HepG2 (cell line): ENCODE results near the gene PLK3. TPM values are rescaled to one million over a fixed set of nuclear protein-coding genes. Genes with fewer than 3 reads are reported as not detected.

Experiments
- ATAC-seq: fragments of 200-7000 bp; cut with Tn5 transposase; 3 replicates; pipeline ENCODE4 v1.9.1; 2020; ENCODE audit warnings: mild to moderate bottlenecking, moderate library complexity
- BruUV-seq: library from RNA; stranded (reverse); fragments of 400-500 nt; replicated peaks from 2 replicates; lab custom pipeline; 2021; lab: Mats Ljungman, UMichigan
- CTCF ChIA-PET: fragments of 300-600 bp; formaldehyde crosslinking; extraction: SDS; loops from one replicate; lab custom pipeline; 2021; ENCODE audit warnings: low total read pairs, inconsistent platforms, low intra/inter-chr PET ratio; lab: Yijun Ruan, JAX
- POLR2A ChIA-PET: fragments of 350-600 bp; sonication (Branson Sonifier 250); formaldehyde crosslinking; loops from one replicate; lab custom pipeline; 2020; ENCODE audit warnings: antibody characterized with exemption, inconsistent platforms; lab: Yijun Ruan, JAX
- DNase-seq: peaks from one replicate; pipeline ENCODE4 v3.0.0-alpha.2; 2015; ENCODE audit warnings: low spot score
- FAIRE-seq: peaks from 3 replicates; lab custom pipeline; 2011; peaks lifted over from hg19 to GRCh38; lab: Jason Lieb, UNC
- H2AFZ ChIP-seq: one replicate; pipeline ENCODE4 v1.6.1; 2011; ENCODE audit warnings: low read length, inconsistent platforms
- H3K27ac ChIP-seq: fragments of 300-600 bp; 3 replicates; pipeline ENCODE4 v1.8.0; 2011; ENCODE audit warnings: mixed run types, mild to moderate bottlenecking, mixed read lengths, low read length, inconsistent platforms; ENCODE audit not compliant: insufficient read depth; ENCODE audit errors: extremely low read length
- H3K27me3 ChIP-seq, 2 experiments: fragments of 200-600 bp in 1 of 2; 2 replicates in 1 of 2; 3 replicates in 1 of 2; pipeline versions ENCODE4 v1.6.0 to v1.8.0; 2011; ENCODE audit warnings: low read length in 2 of 2, mild to moderate bottlenecking in 2 of 2, moderate library complexity in 2 of 2, inconsistent platforms in 1 of 2; ENCODE audit not compliant: insufficient read depth in 2 of 2, control insufficient read depth in 1 of 2
- H3K36me3 ChIP-seq, 2 experiments: fragments of 200-600 bp in 1 of 2; replicated peaks in 1 of 2; 2 replicates in 1 of 2; 3 replicates in 1 of 2; pipeline versions ENCODE4 v1.5.1 to v1.8.0; 2011; ENCODE audit warnings: low read length in 2 of 2, inconsistent platforms in 1 of 2; ENCODE audit not compliant: insufficient read depth in 2 of 2, control insufficient read depth in 1 of 2
- H3K4me1 ChIP-seq: 2 replicates; pipeline ENCODE4 v1.5.1; 2012; ENCODE audit warnings: low read length, inconsistent platforms; ENCODE audit not compliant: insufficient read depth
- H3K4me2 ChIP-seq: 2 replicates; pipeline ENCODE4 v1.6.0; 2011; ENCODE audit warnings: low read depth, low read length, inconsistent platforms
- H3K4me3 ChIP-seq, 3 experiments: fragments of 200-600 bp in 1 of 3; sonication (generic), shearing (Covaris generic) in 1 of 3; replicated peaks in 1 of 3; 2 replicates each; pipeline ENCODE4 v1.5.1; 2011 to 2016; ENCODE audit warnings: low read length in 3 of 3, inconsistent platforms in 2 of 3, low read depth in 2 of 3, mild to moderate bottlenecking in 2 of 3, control low read depth in 1 of 3, mixed read lengths in 1 of 3; ENCODE audit not compliant: insufficient read depth in 1 of 3
- H3K79me2 ChIP-seq: one replicate; pipeline ENCODE4 v1.6.1; 2011; ENCODE audit warnings: low read length, inconsistent platforms; ENCODE audit not compliant: insufficient read depth
- H3K9ac ChIP-seq: 2 replicates; pipeline ENCODE4 v1.6.0; 2011; ENCODE audit warnings: mild to moderate bottlenecking, low read depth, low read length, inconsistent platforms; ENCODE audit not compliant: insufficient read depth
- H3K9me3 ChIP-seq: 2 replicates; pipeline ENCODE4 v1.5.1; 2012; ENCODE audit warnings: mild to moderate bottlenecking, low read length
- H4K20me1 ChIP-seq: 2 replicates; pipeline ENCODE4 v1.6.0; 2011; ENCODE audit warnings: inconsistent platforms, mild to moderate bottlenecking, low read length, moderate library complexity; ENCODE audit not compliant: insufficient read depth
- CBFB ChIP-seq: sonication (generic); formaldehyde crosslinking; IDR thresholded peaks from 2 replicates; pipeline ENCODE4 v1.4.0; 2020; ENCODE audit warnings: missing genetic modification reagents
- KDM5A ChIP-seq: fragments of 200-600 bp; sonication (generic); IDR thresholded peaks from 2 replicates; pipeline ENCODE4 v1.7.0; 2018; ENCODE audit warnings: antibody characterized with exemption, mild to moderate bottlenecking, low read length, borderline replicate concordance
- MED1 ChIP-seq: sonication (generic); formaldehyde crosslinking; IDR thresholded peaks from 2 replicates; pipeline ENCODE4 v1.4.0; 2020; ENCODE audit warnings: missing genetic modification reagents
- MXD4 ChIP-seq: IDR thresholded peaks from 2 replicates; pipeline ENCODE4 v1.6.1; 2016; ENCODE audit warnings: mild to moderate bottlenecking, missing biosample characterization, missing genetic modification reagents
- NCOA1 ChIP-seq: sonication (generic); formaldehyde crosslinking; IDR thresholded peaks from 2 replicates; pipeline ENCODE4 v1.9.0; 2021; ENCODE audit warnings: missing genetic modification reagents
- PAF1 ChIP-seq: IDR thresholded peaks from 2 replicates; pipeline ENCODE4 v1.6.1; 2016; ENCODE audit warnings: missing genetic modification reagents, missing compliant biosample characterization
- RELA ChIP-seq: sonication (generic); formaldehyde crosslinking; IDR thresholded peaks from 2 replicates; pipeline ENCODE4 v1.4.0; 2020; ENCODE audit warnings: missing genetic modification reagents
- SMAD1 ChIP-seq: sonication (generic); formaldehyde crosslinking; IDR thresholded peaks from 2 replicates; pipeline ENCODE4 v1.4.0; 2020; ENCODE audit warnings: missing genetic modification reagents, low read depth, mild to moderate bottlenecking, borderline replicate concordance
- SP1 ChIP-seq, 2 experiments: fragments of 450-650 bp in 1 of 2; sonication (generic) in 1 of 2; formaldehyde crosslinking in 1 of 2; IDR thresholded peaks; 2 replicates each; pipeline versions ENCODE4 v1.4.0 to v1.6.1; 2016 to 2020; ENCODE audit warnings: missing genetic modification reagents in 1 of 2
- THAP7 ChIP-seq: sonication (generic); formaldehyde crosslinking; IDR thresholded peaks from 2 replicates; pipeline ENCODE4 v1.8.1; 2023; ENCODE audit warnings: mild to moderate bottlenecking, missing genetic modification reagents
- ZNF337 ChIP-seq: sonication (generic); formaldehyde crosslinking; IDR thresholded peaks from 2 replicates; pipeline ENCODE4 v1.5.1; 2020; ENCODE audit warnings: missing genetic modification reagents, low read depth, mild to moderate bottlenecking, borderline replicate concordance
- ZNF34 ChIP-seq: sonication (generic); formaldehyde crosslinking; IDR thresholded peaks from 2 replicates; pipeline ENCODE4 v1.4.0; 2020; ENCODE audit warnings: mild to moderate bottlenecking, missing genetic modification reagents, borderline replicate concordance
- ZNF530 ChIP-seq: sonication (generic); formaldehyde crosslinking; IDR thresholded peaks from 2 replicates; pipeline ENCODE4 v1.5.0; 2020; ENCODE audit warnings: low read depth, mild to moderate bottlenecking, missing genetic modification reagents
- ZNF550 ChIP-seq: sonication (generic); formaldehyde crosslinking; IDR thresholded peaks from 2 replicates; pipeline ENCODE4 v1.4.0; 2020; ENCODE audit warnings: mild to moderate bottlenecking, missing genetic modification reagents, borderline replicate concordance
- ZNF598 ChIP-seq: sonication (generic); formaldehyde crosslinking; IDR thresholded peaks from 2 replicates; pipeline ENCODE4 v1.5.1; 2020; ENCODE audit warnings: mild to moderate bottlenecking, missing genetic modification reagents, borderline replicate concordance
- ZNF773 ChIP-seq: sonication (generic); formaldehyde crosslinking; IDR thresholded peaks from 2 replicates; pipeline ENCODE4 v1.4.0; 2020; ENCODE audit warnings: missing genetic modification reagents, borderline replicate concordance
- ZNF776 ChIP-seq: sonication (generic); formaldehyde crosslinking; IDR thresholded peaks from 2 replicates; pipeline ENCODE4 v1.4.0; 2020; ENCODE audit warnings: mild to moderate bottlenecking, missing genetic modification reagents
- ZNF782 ChIP-seq: sonication (generic); formaldehyde crosslinking; IDR thresholded peaks from 2 replicates; pipeline ENCODE4 v1.4.0; 2020; ENCODE audit warnings: missing genetic modification reagents, mild to moderate bottlenecking, borderline replicate concordance
- ZNF790 ChIP-seq: sonication (generic); formaldehyde crosslinking; IDR thresholded peaks from 2 replicates; pipeline ENCODE4 v1.8.0; 2022; ENCODE audit warnings: missing genetic modification reagents, mild to moderate bottlenecking, borderline replicate concordance
- ZNF83 ChIP-seq: sonication (generic); formaldehyde crosslinking; IDR thresholded peaks from 2 replicates; pipeline ENCODE4 v1.4.0; 2020; ENCODE audit warnings: missing genetic modification reagents, mild to moderate bottlenecking, borderline replicate concordance
- ZSCAN25 ChIP-seq: sonication (generic); formaldehyde crosslinking; IDR thresholded peaks from 2 replicates; pipeline ENCODE4 v1.8.0; 2022; ENCODE audit warnings: mild to moderate bottlenecking, missing genetic modification reagents
- WGBS: methylation state at CpG from one replicate; pipeline ENCODE4 v1.1.6; 2017; ENCODE audit warnings: low lambda C conversion rate; 5-methylcytosine and 5-hydroxymethylcytosine counted together
- in situ Hi-C: cut with HindIII; loops from 2 replicates; pipeline ENCODE4 v1.10.0; 2017; ENCODE audit warnings: low pct_unique_long_range_greater_than_20kb; ENCODE audit not compliant: extremely low pct_ligation_motif_present
- intact Hi-C: fragments of 100-400 bp; cut with micrococcal nuclease; formaldehyde crosslinking; loops from one replicate; pipeline ENCODE4 v1.10.0; 2022; ENCODE audit not compliant: unreplicated experiment
- polyA plus RNA-seq, 8 experiments: library from polyadenylated mRNA; depleted of rRNA in 3 of 8; stranded (reverse) in 7 of 8; unstranded in 1 of 8; fragments of >200 nt; fragmentation: Illumina TruSeq in 4 of 8; extraction: Trizol in 4 of 8; gene quantifications; 2 replicates each; pipeline versions ENCODE4 v1.2.1 to v1.2.3, GENCODE V29; 2011 to 2016; ENCODE audit warnings: low read depth in 4 of 8, missing spikeins in 1 of 8, mixed read lengths in 1 of 8; ENCODE audit not compliant: insufficient read depth in 1 of 8
- total RNA-seq, 5 experiments: library from RNA; depleted of rRNA; stranded (reverse); fragments of >200 nt; fragmentation: Illumina TruSeq; extraction: Trizol; gene quantifications; 2 replicates each; pipeline ENCODE4 v1.2.3, GENCODE V29; 2016; ENCODE audit warnings: low read depth in 1 of 5
- TF ChIP-seq, protein P1 (sequence below): sonication (generic); formaldehyde crosslinking; IDR thresholded peaks from 2 replicates; pipeline ENCODE4 v1.8.1; 2023; ENCODE audit warnings: missing genetic modification reagents, mild to moderate bottlenecking, borderline replicate concordance
- TF ChIP-seq, protein P2 (sequence below): sonication (generic); formaldehyde crosslinking; IDR thresholded peaks from 2 replicates; pipeline ENCODE4 v1.4.0; 2020; ENCODE audit warnings: mild to moderate bottlenecking, missing genetic modification reagents

The PLK3 gene
- total and polyA plus RNA-seq, 2 of the 13 experiments (the other 11 are each of a cell fraction or from before 2014, with no cell fraction given): 9.8 to 16.9 TPM

DNA sequence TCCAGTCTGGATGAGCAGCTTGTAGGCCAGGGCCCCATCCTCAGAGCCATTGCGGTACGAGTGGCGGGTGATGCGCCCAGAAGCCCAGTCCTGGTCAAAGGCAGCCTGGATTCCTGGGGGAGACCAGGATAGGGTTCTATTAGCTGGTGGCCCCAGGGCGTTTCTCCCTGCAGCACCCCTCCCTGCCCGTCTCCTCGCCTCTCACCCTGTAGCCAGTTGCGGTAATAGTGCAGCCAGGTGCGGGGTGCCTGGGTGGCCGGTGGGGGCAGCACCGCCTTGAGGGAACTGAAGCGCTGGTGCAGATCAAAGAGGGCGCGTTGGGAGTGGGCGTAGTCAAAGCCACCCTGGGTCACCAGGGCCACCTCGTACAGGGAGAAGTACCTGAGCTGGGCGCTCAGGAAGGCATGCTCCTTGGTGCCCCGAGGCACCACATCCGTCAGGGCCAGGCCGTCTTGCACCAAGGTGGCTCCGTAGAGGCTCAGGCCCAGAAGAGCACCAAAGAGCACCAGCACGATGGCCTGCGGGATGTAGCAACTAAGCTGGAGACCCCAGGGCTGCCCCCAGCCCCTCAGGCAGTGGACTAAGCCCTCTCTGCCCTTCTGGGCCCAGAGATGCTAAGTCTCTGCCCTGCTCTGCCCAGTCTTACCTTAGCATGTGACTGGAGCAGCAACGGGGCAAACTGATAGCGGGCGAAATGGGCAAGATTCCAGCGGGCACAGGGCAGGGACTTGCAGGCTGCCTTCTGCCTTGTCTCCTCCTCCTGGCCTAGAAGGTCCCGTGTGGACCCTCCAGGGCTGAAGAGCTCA is 27.2 kb downstream of the PLK3 start:
- in situ Hi-C loops: loop anchor here (5.0 to 25.0 kb wide), 2 partner anchors 35 to 185 kb away; partner anchors contain the start of genes HECTD3 and UROD
- H3K4me2 ChIP-seq: peak overlapping the region; percentile 98
- intact Hi-C loops: loop anchor here (2.0 to 10.0 kb wide), 3 partner anchors 19 to 477 kb away; partner anchors contain the start of gene BTBD19
- WGBS: 47% methylated on average over 9 of the region's 28 CpGs
- POLR2A ChIA-PET: interaction anchor here (0.6 to 11.3 kb wide), 27 partner anchors 8 to 1475 kb away, joined by 3 to 570 read pairs (median 7); partner anchors contain the start of genes BEST4, BTBD19, DYNLT4 and EIF2B3
- CTCF ChIA-PET: interaction anchor here (1.2 kb wide), 1 partner anchor 8 kb away, joined by 4 read pairs; no protein-coding TSS in a partner anchor
- H4K20me1 ChIP-seq: no peaks in the 10 kb centered on the region
- peak overlapping the region; percentile 87 for H3K9ac ChIP-seq
- H3K9me3 ChIP-seq: no peaks in the 10 kb centered on the region
- peaks cover 62% of the 10 kb centered on the region for H3K4me1 ChIP-seq
- no peaks in the 10 kb centered on the region; a peak in 1 of 5 replicates for H3K36me3 ChIP-seq
- DNase-seq (peak; percentile 84), FAIRE-seq (peak; percentile 71), ATAC-seq (peak; percentile 88)
- H2AFZ ChIP-seq: no peak overlapping the region
- peak overlapping the region; percentile 88 for H3K27ac ChIP-seq
- no peaks in the 10 kb centered on the region for H3K79me2 ChIP-seq
- peak overlapping the region; percentile 37 to 71 (median 54) for H3K4me3 ChIP-seq
- peaks cover 0 to 8% of the 10 kb centered on the region in 2 experiments; a peak in 1 of 5 replicates for H3K27me3 ChIP-seq
- BruUV-seq: no TSS peak
- TF ChIP-seq NCOA1 (CRISPR knock-in tag) (no peak), CBFB (CRISPR knock-in tag) (no peak), ZNF776 (CRISPR knock-in tag) (peak; percentile 72; the same call in 1 of the 2 replicates), KDM5A (no peak), THAP7 (no peak), ZNF34 (CRISPR knock-in tag) (no peak), PAF1 (CRISPR knock-in tag) (no peak), ZNF83 (CRISPR knock-in tag) (peak; percentile 26; the same call in 1 of the 2 replicates), ZNF790 (no peak), ZNF550 (CRISPR knock-in tag) (no peak), ZNF598 (CRISPR knock-in tag) (peak; percentile 89; the same call in 1 of the 2 replicates), ZNF782 (no peak), ZNF773 (CRISPR knock-in tag) (no peak), ZSCAN25 (CRISPR knock-in tag) (peak; percentile 91), MED1 (CRISPR knock-in tag) (peak; percentile 33; the same call in 1 of the 2 replicates), SMAD1 (CRISPR knock-in tag) (no peak), ZNF530 (no peak), ZNF337 (CRISPR knock-in tag) (peak; percentile 57; the same call in 1 of the 2 replicates), MXD4 (CRISPR knock-in tag) (peak; percentile 52; the same call in 1 of the 2 replicates), RELA (CRISPR knock-in tag) (no peak), SP1 (IDR thresholded peaks at IDR 0.05) (no peak), SP1 (CRISPR knock-in tag; IDR thresholded peaks at IDR 0.05) (peak; percentile 70)
- TF ChIP-seq, protein P1, sequence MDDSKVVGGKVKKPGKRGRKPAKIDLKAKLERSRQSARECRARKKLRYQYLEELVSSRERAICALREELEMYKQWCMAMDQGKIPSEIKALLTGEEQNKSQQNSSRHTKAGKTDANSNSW (CRISPR knock-in tag): peak; percentile 46; the same call in 1 of the 2 replicates
- TF ChIP-seq, protein P2, sequence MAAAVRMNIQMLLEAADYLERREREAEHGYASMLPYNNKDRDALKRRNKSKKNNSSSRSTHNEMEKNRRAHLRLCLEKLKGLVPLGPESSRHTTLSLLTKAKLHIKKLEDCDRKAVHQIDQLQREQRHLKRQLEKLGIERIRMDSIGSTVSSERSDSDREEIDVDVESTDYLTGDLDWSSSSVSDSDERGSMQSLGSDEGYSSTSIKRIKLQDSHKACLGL (CRISPR knock-in tag): peak; percentile 65; the same call in 1 of the 2 replicates
